ENCODE measurements around the gene NT5DC3. TPM values are rescaled to one million over a fixed set of nuclear protein-coding genes. Genes with fewer than 3 reads are reported as not detected.

The NT5DC3 gene
- total and polyA plus RNA-seq, 2 of the 13 experiments (the other 11 are each of a cell fraction or from before 2014, with no cell fraction given): 3.2 to 6.6 TPM

- no TSS peak for BruUV-seq (replicated peaks)
- no peaks in the 10 kb centered on the region for H3K9me3 ChIP-seq (ENCODE audit: low read length)
These were observed 33.3 kb downstream of the NT5DC3 start for GRCh38 chr12:103807561-103808238.

More at GRCh38 chr12:103807561-103808238, 33.3 kb downstream of the NT5DC3 start:
- H3K27me3 ChIP-seq (ENCODE audit: control insufficient read depth in 1 of 2, insufficient read depth in 2 of 2, low read length in 2 of 2): no peaks in the 10 kb centered on the region
- ChIA-PET POLR2A (no interaction called here), CTCF (ENCODE audit: low intra/inter-chr PET ratio, low total read pairs) (no interaction called here)
- FAIRE-seq (no peak), ATAC-seq (no peak), DNase-seq (ENCODE audit: low spot score) (no peak)
- H2AFZ ChIP-seq (ENCODE audit: low read length): no peak overlapping the region
- peaks cover 31% of the 10 kb centered on the region for H3K4me1 ChIP-seq (ENCODE audit: insufficient read depth, low read length)
- intact Hi-C loops (cut with micrococcal nuclease; ENCODE audit: unreplicated experiment) (no loop called here), in situ Hi-C loops (cut with HindIII; ENCODE audit: extremely low pct_ligation_motif_present, low pct_unique_long_range_greater_than_20kb) (no loop called here)
- no peak overlapping the region for H3K27ac ChIP-seq (ENCODE audit: extremely low read length, insufficient read depth, low read length)
- no peak overlapping the region for H3K4me3 ChIP-seq (replicated peaks in 1 of 3; ENCODE audit: insufficient read depth in 1 of 3, low read depth in 2 of 3, low read length in 3 of 3)
- no peak overlapping the region for H3K4me2 ChIP-seq (ENCODE audit: low read depth, low read length)
- no peaks in the 10 kb centered on the region for H3K79me2 ChIP-seq (ENCODE audit: insufficient read depth, low read length)
- H4K20me1 ChIP-seq (ENCODE audit: insufficient read depth, low read length): no peaks in the 10 kb centered on the region; the same call in 1 of the 2 replicates
- no peak overlapping the region for H3K9ac ChIP-seq (ENCODE audit: insufficient read depth, low read depth, low read length)
- TF ChIP-seq ZNF256 (CRISPR knock-in tag; conservative IDR thresholded peaks at IDR 0.05) (no peak), MXI1 (IDR thresholded peaks at IDR 0.05; ENCODE audit: borderline replicate concordance, low read depth, low read length) (no peak), KMT2B (CRISPR knock-in tag; IDR thresholded peaks at IDR 0.05) (no peak), HIC2 (CRISPR knock-in tag; IDR thresholded peaks at IDR 0.05; ENCODE audit: low read depth) (no peak), ZNF264 (CRISPR knock-in tag; IDR thresholded peaks at IDR 0.05) (no peak), REST (IDR thresholded peaks at IDR 0.05; ENCODE audit: borderline replicate concordance in 1 of 2, low read depth in 1 of 2, low read length in 2 of 2) (no peak), ARID2 (CRISPR knock-in tag; IDR thresholded peaks at IDR 0.05; ENCODE audit: borderline replicate concordance) (no peak), SMC3 (IDR thresholded peaks at IDR 0.05; ENCODE audit: low read length) (no peak), MEF2D (CRISPR knock-in tag; IDR thresholded peaks at IDR 0.05) (no peak), ZNF124 (CRISPR knock-in tag; IDR thresholded peaks at IDR 0.05) (no peak), PLRG1 (conservative IDR thresholded peaks at IDR 0.05) (no peak), ZNF121 (CRISPR knock-in tag; IDR thresholded peaks at IDR 0.05) (no peak), GATAD1 (CRISPR knock-in tag; IDR thresholded peaks at IDR 0.05) (no peak), CSRNP2 (CRISPR knock-in tag; conservative IDR thresholded peaks at IDR 0.05; ENCODE audit: low read depth) (no peak)
- TF ChIP-seq, protein P1, sequence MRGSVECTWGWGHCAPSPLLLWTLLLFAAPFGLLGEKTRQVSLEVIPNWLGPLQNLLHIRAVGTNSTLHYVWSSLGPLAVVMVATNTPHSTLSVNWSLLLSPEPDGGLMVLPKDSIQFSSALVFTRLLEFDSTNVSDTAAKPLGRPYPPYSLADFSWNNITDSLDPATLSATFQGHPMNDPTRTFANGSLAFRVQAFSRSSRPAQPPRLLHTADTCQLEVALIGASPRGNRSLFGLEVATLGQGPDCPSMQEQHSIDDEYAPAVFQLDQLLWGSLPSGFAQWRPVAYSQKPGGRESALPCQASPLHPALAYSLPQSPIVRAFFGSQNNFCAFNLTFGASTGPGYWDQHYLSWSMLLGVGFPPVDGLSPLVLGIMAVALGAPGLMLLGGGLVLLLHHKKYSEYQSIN (CRISPR knock-in tag; IDR thresholded peaks at IDR 0.05; ENCODE audit: borderline replicate concordance): no peak
- TF ChIP-seq, protein P2, sequence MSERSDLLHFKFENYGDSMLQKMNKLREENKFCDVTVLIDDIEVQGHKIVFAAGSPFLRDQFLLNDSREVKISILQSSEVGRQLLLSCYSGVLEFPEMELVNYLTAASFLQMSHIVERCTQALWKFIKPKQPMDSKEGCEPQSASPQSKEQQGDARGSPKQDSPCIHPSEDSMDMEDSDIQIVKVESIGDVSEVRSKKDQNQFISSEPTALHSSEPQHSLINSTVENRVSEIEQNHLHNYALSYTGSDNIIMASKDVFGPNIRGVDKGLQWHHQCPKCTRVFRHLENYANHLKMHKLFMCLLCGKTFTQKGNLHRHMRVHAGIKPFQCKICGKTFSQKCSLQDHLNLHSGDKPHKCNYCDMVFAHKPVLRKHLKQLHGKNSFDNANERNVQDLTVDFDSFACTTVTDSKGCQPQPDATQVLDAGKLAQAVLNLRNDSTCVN (CRISPR knock-in tag; IDR thresholded peaks at IDR 0.05; ENCODE audit: borderline replicate concordance): no peak
- peaks cover 13 to 15% of the 10 kb centered on the region in 2 experiments for H3K36me3 ChIP-seq (replicated peaks in 1 of 2; ENCODE audit: control insufficient read depth in 1 of 2, insufficient read depth in 2 of 2, low read length in 2 of 2)
- WGBS (ENCODE audit: low lambda C conversion rate): 95% methylated on average over 8 of the region's 9 CpGs

All from HepG2 (cell line).